Activated CD8-positive, alpha-beta memory T cell treated with anti-CD3 and anti-CD28 coated beads, Interleukin-2, amount 50 U/mL, for 24 hours (primary cell): ENCODE data around the gene TEKT5.
"Not testable (repeated sequence)": the region's sequence is repeated elsewhere in the genome, so short reads cannot be mapped to it uniquely, and the experiment has no call there.

Experiments used
- DNase-seq: peaks from one replicate; pipeline ENCODE4 v3.0.0-alpha.2; 2020; ENCODE audit errors: extremely low read depth

The TEKT5 gene

GRCh38 chr16:10658943-10659342 is 35.8 kb downstream of the TEKT5 start:
- no peak for DNase-seq

- no peak for DNase-seq
Measured at GRCh38 chr16:10657925-10658324, 36.8 kb downstream of the TEKT5 start.

- DNase-seq, result no peak
Measured at GRCh38 chr16:10656618-10657017, 38.1 kb downstream of the TEKT5 start.

GRCh38 chr16:10655415-10655977 is 39.2 kb downstream of the TEKT5 start:
- DNase-seq, result no peak

- DNase-seq, result no peak
Measured at GRCh38 chr16:10654592-10655414, 39.9 kb downstream of the TEKT5 start.

- no peak for DNase-seq
Measured at GRCh38 chr16:10652730-10653590, 41.8 kb downstream of the TEKT5 start.

- DNase-seq, result not testable (repeated sequence)
Measured at GRCh38 chr16:10649098-10649497, 45.6 kb downstream of the TEKT5 start.

GRCh38 chr16:10647721-10648296 is 46.9 kb downstream of the TEKT5 start:
- no peak for DNase-seq

- DNase-seq, result no peak
Measured at GRCh38 chr16:10647264-10647720, 47.4 kb downstream of the TEKT5 start.

GRCh38 chr16:10646581-10647263 is 48.0 kb downstream of the TEKT5 start:
- DNase-seq, result no peak

GRCh38 chr16:10646228-10646580 is 48.5 kb downstream of the TEKT5 start:
- no peak for DNase-seq

- no peak for DNase-seq
Measured at GRCh38 chr16:10644092-10644491, 50.6 kb downstream of the TEKT5 start.

- no peak for DNase-seq
Measured at GRCh38 chr16:10642964-10643363, 51.8 kb downstream of the TEKT5 start.

GRCh38 chr16:10641953-10642949 is 52.5 kb downstream of the TEKT5 start:
- DNase-seq, result no peak

GRCh38 chr16:10641555-10641952 is 53.2 kb downstream of the TEKT5 start:
- DNase-seq, result no peak

- DNase-seq, result no peak
Measured at GRCh38 chr16:10640934-10641333, 53.8 kb downstream of the TEKT5 start.

GRCh38 chr16:10638101-10638500 is 56.6 kb downstream of the TEKT5 start:
- no peak for DNase-seq

GRCh38 chr16:10637337-10638037 is 57.2 kb downstream of the TEKT5 start:
- no peak for DNase-seq

GRCh38 chr16:10635365-10636021 is 59.2 kb downstream of the TEKT5 start:
- no peak for DNase-seq
